MCF 10A (cell line): ENCODE data around the gene ADAP1. TPM values are rescaled to one million over a fixed set of nuclear protein-coding genes. Genes with fewer than 3 reads are reported as not detected.

Experiments
- BruUV-seq: library from RNA; stranded (reverse); fragments of 400-500 nt; replicated peaks from 2 replicates; lab custom pipeline; 2021; lab: Mats Ljungman, UMichigan
- CTCF ChIA-PET: fragments of 300-600 bp; sonication (Branson Sonifier 250); formaldehyde crosslinking; extraction: SDS; loops from one replicate; lab custom pipeline; 2021; ENCODE audit warnings: antibody characterized with exemption, inconsistent platforms; lab: Yijun Ruan, JAX
- POLR2A ChIA-PET: fragments of 300-600, 350-650 bp; sonication (Branson Sonifier 250); formaldehyde crosslinking; extraction: SDS; loops from one replicate; lab custom pipeline; 2020; ENCODE audit warnings: antibody characterized with exemption, inconsistent platforms; lab: Yijun Ruan, JAX
- DNase-seq: peaks from one replicate; pipeline ENCODE4 v3.0.0-alpha.2; 2018; ENCODE audit not compliant: unreplicated experiment
- H3K27ac Mint-ChIP-seq: one replicate; pipeline ENCODE4 v1.8.0; 2022; ENCODE audit warnings: mild to moderate bottlenecking, low read depth, mixed read lengths; ENCODE audit not compliant: unreplicated experiment
- H3K27me3 Mint-ChIP-seq: one replicate; pipeline ENCODE4 v1.8.0; 2022; ENCODE audit warnings: mixed read lengths; ENCODE audit not compliant: insufficient read depth, unreplicated experiment
- H3K36me3 Mint-ChIP-seq: one replicate; pipeline ENCODE4 v1.8.0; 2022; ENCODE audit warnings: mild to moderate bottlenecking, moderate library complexity, mixed read lengths; ENCODE audit not compliant: insufficient read depth, unreplicated experiment
- H3K4me1 Mint-ChIP-seq: one replicate; pipeline ENCODE4 v1.8.0; 2022; ENCODE audit warnings: mixed read lengths; ENCODE audit not compliant: insufficient read depth, unreplicated experiment
- H3K4me3 Mint-ChIP-seq: one replicate; pipeline ENCODE4 v1.8.0; 2022; ENCODE audit warnings: mild to moderate bottlenecking, moderate library complexity, mixed read lengths; ENCODE audit not compliant: unreplicated experiment
- H3K9me3 Mint-ChIP-seq: one replicate; pipeline ENCODE4 v1.8.0; 2022; ENCODE audit warnings: mixed read lengths; ENCODE audit not compliant: unreplicated experiment
- intact Hi-C: fragments of 100-400 bp; cut with micrococcal nuclease; formaldehyde crosslinking; loops from 2 replicates; pipeline ENCODE4 v1.14.1; 2022
- total RNA-seq: library from RNA; stranded (reverse); gene quantifications from 2 replicates; pipeline ENCODE4 v1.2.3, GENCODE V29; 2022
- TF ChIP-seq, protein P1 (sequence below): fragments of 200-600 bp; IDR thresholded peaks from one replicate; pipeline ENCODE4 v1.8.0; 2022; ENCODE audit warnings: antibody characterized with exemption, mild to moderate bottlenecking; ENCODE audit not compliant: unreplicated experiment

Gene ADAP1
- total RNA-seq, 1 experiment from 2014 or later, result 7.0 TPM

DNA sequence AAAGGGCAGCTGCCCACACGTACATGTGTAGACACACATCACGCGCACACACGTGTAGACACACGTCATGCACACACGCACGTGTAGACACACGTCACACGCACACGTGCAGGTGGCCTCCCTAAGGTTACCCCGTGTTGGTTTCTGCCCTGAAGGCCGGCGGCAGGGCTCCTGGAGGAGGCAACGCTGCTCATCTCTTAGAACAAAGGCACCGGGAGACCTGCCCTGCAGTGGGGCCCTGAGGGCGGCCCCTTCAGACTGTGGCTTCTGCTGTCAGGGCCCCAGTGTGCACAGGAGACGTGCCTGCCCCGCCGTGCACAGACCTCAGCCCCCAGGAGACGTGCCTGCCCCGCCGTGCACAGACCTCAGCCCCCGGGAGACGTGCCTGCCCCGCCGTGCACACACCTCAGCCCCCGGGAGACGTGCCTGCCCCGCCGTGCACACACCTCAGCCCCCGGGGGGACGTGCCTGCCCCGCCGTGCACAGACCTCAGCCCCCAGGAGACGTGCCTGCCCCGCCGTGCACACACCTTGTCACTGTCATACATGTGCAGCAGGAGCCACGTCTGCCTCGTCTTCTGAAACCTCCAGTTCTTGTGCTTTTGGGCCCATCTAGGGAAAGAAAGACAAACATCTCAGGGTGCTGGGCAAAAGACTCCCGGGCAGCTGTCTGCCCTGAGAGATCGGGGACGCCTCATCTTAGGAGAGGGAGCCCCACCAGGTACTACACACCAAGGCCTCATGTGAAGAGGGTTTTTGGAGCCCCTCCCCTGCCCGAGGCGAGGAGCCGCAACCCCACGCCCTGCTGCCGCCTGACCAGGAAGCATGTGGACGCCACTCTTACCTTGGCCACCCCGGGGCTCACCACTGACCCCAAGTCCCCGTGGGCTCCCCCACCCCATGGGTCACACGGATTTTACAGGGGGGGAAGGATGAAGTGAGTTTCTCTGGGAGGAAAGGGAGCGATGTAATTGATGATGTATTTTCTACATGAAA, 45.8 kb upstream of the ADAP1 start:
- intact Hi-C loops, result no loop called here
- BruUV-seq, result no TSS peak
- peak overlapping the region; percentile 71 for H3K27ac Mint-ChIP-seq
- no peaks in the 10 kb centered on the region for H3K9me3 Mint-ChIP-seq
- H3K27me3 Mint-ChIP-seq, result no peaks in the 10 kb centered on the region
- H3K36me3 Mint-ChIP-seq, result peaks cover 31% of the 10 kb centered on the region
- no peak for DNase-seq
- H3K4me3 Mint-ChIP-seq, result no peak overlapping the region
- no peaks in the 10 kb centered on the region for H3K4me1 Mint-ChIP-seq
- POLR2A ChIA-PET, result interaction anchor here (0.8 kb wide), 1 partner anchor 28 kb away, joined by 3 read pairs; no protein-coding TSS in a partner anchor
- TF ChIP-seq, protein P1, sequence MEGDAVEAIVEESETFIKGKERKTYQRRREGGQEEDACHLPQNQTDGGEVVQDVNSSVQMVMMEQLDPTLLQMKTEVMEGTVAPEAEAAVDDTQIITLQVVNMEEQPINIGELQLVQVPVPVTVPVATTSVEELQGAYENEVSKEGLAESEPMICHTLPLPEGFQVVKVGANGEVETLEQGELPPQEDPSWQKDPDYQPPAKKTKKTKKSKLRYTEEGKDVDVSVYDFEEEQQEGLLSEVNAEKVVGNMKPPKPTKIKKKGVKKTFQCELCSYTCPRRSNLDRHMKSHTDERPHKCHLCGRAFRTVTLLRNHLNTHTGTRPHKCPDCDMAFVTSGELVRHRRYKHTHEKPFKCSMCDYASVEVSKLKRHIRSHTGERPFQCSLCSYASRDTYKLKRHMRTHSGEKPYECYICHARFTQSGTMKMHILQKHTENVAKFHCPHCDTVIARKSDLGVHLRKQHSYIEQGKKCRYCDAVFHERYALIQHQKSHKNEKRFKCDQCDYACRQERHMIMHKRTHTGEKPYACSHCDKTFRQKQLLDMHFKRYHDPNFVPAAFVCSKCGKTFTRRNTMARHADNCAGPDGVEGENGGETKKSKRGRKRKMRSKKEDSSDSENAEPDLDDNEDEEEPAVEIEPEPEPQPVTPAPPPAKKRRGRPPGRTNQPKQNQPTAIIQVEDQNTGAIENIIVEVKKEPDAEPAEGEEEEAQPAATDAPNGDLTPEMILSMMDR, result no peak
- CTCF ChIA-PET, result interaction anchor here (0.6 kb wide), 1 partner anchor 213 kb away, joined by 3 read pairs; no protein-coding TSS in a partner anchor

DNA sequence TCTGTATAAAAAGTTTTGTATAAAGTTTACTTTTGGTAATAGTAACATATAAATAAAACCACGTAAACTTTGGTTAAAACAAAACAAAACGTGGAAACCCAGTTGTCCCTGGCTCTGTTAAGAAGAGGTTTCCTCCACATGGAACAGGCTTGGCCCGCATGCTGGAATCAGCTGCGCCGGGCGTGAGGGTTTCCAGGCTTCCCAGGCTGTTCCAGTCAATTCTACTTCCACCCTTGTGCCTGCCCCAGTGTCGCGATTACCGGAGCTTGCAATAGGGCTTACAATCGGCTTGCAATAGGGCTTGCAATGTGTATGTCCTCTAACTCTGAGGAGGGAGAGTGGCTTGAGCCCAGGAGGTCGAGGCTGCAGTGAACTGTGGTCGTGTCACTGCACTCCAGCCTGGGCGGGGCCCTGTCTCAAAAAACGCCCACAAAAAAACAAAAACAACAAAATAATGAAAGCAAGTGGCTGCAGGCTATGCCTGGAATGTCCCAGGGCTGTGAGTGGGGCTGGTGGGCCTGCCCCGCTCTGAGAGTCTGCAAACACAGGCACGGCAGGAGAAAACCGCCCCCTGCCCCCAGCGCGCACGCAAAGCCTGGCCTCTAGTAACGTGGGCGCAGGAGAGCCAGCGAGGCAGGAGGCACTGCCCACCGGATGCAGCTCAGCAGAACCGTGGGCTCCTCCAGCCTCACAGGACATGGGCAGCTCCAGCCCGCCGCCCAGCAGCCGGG, 44.8 kb upstream of the ADAP1 start:
- H3K4me3 Mint-ChIP-seq, result no peak overlapping the region
- intact Hi-C loops, result no loop called here
- CTCF ChIA-PET, result interaction anchor here (0.6 to 0.7 kb wide), 2 partner anchors 192 to 214 kb away, joined by 3 to 4 read pairs; no protein-coding TSS in a partner anchor

DNA sequence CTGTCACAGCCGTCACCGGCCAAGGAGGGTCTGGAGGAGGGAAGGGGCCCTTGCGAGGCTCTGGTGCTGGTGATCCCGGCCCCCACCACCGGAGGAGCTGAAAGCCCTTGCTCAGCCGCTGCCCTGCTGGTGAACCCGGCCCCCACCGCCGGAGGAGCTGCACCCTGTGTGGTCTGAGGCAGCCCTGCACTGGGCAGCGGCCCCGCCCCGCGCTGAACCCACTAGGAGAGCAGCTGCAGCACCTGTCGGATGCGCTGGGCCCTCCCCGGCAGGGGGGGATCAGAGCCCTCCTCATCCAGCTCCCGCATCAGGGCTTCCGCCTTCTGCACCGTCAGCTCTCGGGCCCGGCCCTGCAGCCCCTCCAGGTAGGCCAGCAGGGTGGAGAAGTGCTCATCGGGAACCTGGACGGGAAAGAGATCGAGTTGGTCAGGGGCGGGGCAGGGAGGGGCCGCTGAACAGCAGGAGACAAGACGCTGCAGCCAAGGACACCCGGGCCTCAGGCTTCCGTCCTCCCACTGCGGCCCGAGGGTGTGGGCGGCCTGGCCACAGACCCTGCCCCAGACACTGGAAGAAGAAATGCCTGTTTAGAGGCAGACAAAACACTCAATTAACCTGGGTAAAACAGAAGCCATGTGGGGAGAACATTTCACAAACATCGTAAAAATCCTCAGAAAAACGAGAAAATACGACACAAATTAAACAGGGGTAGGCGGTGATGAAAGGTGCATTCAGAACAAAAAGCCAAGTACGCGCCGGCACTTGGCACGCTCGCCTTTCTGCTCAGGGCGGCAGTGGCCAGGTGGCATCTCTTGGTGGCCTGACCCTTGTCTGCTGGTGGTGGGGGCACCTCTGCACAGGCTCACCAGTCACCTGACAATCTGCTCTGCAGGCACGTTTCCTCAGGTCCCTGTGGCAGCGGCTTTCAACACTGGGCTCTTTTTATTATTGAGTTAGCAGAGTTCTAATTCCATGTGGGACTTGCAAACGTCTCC, 43.2 kb upstream of the ADAP1 start:
- Mint-ChIP-seq H3K27me3 (no peaks in the 10 kb centered on the region), H3K9me3 (no peaks in the 10 kb centered on the region), H3K36me3 (peaks cover 42% of the 10 kb centered on the region), H3K4me3 (no peak overlapping the region), H3K27ac (no peak overlapping the region), H3K4me1 (peaks cover 6% of the 10 kb centered on the region)
- POLR2A ChIA-PET, result no interaction called here
- BruUV-seq, result no TSS peak
- TF ChIP-seq, protein P1, result no peak
- CTCF ChIA-PET, result interaction anchor here (1.1 to 5.9 kb wide), 2 partner anchors 178 to 187 kb away, joined by 6 to 69 read pairs; no protein-coding TSS in a partner anchor
- DNase-seq, result no peak
- intact Hi-C loops, result no loop called here

More for the DNA sequence above, 44.8 kb upstream of the ADAP1 start:
- Mint-ChIP-seq H3K36me3 (peaks cover 31% of the 10 kb centered on the region), H3K9me3 (no peaks in the 10 kb centered on the region), H3K4me1 (no peaks in the 10 kb centered on the region), H3K27ac (no peak overlapping the region), H3K27me3 (no peaks in the 10 kb centered on the region)
- no peak for DNase-seq
- POLR2A ChIA-PET, result interaction anchor here (0.8 kb wide), 1 partner anchor 27 kb away, joined by 3 read pairs; no protein-coding TSS in a partner anchor
- TF ChIP-seq, protein P1, result no peak
- no TSS peak for BruUV-seq
